GM19372 (cell line): ENCODE measurements around the gene PPP6R3.
"Not testable (repeated sequence)": the region's sequence is repeated elsewhere in the genome, so short reads cannot be mapped to it uniquely, and the experiment has no call there.

Experiments
- ATAC-seq: cut with Tn5 transposase; IDR thresholded peaks from one replicate; pipeline ENCODE4 v1.9.1; 2021; ENCODE audit warnings: mild to moderate bottlenecking, low read depth, moderate library complexity; ENCODE audit not compliant: unreplicated experiment

The PPP6R3 gene

DNA sequence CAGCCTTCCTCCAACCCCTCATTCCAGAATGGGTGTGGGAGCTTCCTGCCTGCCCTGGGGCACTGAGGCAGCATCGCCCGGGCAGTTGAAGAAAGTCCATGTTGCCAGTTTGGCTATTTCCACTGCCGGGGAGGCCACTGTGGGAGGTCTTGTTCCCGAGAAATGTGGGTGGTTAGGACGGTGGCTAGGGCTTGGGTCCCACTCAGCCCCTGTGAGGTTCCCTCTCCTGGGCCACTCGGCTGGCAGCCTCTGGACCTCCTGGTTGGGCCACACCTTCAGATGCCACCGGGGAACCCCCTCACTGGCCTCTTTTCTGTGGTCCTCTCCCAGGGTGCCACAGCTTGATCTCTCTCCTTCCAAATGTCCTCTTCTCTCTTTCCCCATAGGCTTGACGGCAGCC, 5.1 kb upstream of the PPP6R3 start:
- no peak for ATAC-seq

- no peak for ATAC-seq
These were observed 3.2 kb upstream of the PPP6R3 start for GRCh38 chr11:68457216-68457897.

DNA sequence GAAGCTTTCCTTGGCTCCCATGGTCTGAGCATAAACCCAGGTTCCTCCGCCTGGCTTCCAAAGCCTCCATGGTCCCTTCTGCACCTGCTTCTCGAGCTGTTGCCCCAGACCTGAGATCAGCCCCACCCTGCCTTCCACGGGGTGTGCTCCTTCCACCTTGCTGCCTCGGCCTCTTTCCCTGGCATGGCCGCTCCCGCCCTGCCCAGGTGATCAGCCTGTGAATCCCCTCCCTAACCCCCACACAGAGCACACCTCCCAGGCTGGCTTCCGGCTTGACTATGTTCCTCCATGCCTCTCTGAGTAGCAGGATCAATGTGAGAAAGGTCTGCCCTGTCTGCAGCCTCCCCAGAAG, 2.7 kb upstream of the PPP6R3 start:
- ATAC-seq: no peak

DNA sequence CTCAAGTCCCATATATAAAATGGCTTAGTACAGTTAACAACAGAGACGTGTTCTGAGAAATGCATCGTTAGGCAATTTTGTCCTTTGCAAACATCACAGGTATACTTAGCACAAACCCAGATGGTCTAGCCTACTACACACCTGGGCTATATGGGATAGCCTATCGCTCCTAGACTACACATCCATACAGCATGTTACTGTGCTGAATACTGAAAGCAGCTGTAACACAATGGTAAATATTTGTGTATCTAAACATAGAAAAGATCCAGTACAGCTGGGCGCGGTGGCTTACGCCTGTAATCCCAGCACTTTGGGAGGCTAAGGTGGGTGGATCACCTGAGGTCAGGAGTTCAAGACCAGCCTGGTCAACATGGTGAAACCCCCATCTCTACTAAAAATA, 2.2 kb upstream of the PPP6R3 start:
- not testable (repeated sequence) for ATAC-seq

DNA sequence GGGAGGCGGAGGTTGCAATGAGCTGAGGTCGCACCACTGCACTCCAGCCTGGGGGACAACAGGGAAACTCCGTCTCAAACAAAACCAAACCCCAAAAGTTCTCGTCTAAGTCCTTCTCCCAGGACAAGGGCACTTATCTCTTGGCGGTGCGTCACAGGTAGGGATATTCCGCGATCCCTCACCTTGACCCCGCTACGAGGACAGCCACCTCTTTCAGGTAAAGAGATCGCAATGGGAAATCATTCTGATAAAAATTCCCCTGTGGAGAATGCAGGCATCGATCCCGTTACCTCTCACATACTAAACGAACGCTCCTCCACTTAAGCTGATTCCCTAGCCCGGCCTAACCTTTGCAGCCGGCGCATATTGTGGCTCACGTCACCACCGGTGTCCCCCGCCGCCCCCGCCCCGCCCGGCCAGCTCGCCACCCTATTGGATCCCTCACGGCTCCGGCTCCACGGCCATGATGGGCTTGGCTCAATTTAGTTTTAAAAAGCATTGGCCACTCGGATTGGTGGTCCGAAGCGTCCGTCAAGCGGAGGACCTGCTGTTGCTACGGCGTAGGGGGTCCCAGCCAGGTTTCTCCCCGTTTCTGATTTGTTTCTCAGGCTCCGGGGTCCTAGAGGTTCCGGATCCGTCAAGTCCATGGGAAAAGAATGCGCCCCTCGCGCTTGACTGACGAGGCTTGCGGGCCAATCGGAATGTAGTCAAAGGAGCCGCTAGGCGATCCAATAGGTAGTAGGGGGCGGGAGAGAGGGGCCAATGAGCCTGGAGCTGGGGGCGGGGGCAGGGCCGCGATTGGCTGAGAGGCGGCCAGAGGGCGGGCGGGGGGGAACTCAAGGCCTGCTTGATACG, 439 bp upstream of the PPP6R3 start:
- peak; percentile 75 for ATAC-seq

GRCh38 chr11:68461575-68461917, 994 bp downstream of the PPP6R3 start:
- ATAC-seq: no peak

DNA sequence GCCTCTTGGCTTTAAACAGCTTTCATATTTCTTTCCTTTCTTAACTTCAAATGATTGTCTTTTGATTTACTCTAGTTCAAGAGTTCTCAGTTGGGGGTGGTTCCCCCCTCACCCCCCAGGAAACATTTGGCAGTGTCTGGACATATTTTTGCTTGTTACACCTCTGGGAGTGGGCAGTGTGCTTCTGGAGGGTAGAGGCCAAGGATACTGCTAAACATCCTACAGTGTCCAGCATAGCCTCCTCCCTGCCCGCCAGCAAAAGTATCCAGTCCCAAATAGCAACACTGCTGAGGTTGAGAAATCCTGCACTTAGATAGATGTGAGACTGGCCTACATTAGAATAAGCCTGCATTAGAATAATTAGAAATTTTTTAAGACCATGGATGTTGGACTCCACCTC, 3.2 kb downstream of the PPP6R3 start:
- ATAC-seq: no peak

GRCh38 chr11:68467201-68467834, 6.8 kb downstream of the PPP6R3 start:
- ATAC-seq: no peak

DNA sequence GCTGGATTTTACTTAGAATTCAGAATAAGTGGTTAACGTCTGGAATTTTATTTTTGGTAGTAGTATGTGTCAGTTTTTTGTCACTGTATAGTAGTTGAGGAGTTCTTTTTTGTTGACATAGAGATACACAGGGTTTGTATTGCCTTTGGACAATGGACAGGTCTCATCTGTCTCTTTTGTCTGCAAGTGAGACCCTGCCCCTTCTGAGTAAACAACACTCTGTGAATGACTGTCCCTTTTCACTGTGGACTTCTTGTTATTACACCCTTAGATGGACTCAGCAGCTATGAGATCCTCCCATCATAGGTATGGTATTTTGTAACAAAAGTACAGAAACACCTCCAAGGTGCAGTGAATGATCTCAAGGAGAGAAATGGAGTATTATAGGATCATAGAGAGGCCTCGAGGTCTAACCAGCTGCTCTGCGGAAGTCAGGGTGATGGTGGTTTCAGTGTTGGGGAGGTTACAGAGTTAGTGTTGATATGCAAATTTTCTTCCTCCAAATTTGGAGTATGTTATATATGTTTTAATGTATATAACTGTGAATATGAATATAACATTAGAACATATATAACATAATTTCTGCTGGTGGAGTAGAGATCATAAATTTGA, 7.8 kb downstream of the PPP6R3 start:
- no peak for ATAC-seq

- no peak for ATAC-seq
These were observed 8.6 kb downstream of the PPP6R3 start for GRCh38 chr11:68469122-68469521.

GRCh38 chr11:68469642-68470041, 9.1 kb downstream of the PPP6R3 start:
- ATAC-seq: no peak

DNA sequence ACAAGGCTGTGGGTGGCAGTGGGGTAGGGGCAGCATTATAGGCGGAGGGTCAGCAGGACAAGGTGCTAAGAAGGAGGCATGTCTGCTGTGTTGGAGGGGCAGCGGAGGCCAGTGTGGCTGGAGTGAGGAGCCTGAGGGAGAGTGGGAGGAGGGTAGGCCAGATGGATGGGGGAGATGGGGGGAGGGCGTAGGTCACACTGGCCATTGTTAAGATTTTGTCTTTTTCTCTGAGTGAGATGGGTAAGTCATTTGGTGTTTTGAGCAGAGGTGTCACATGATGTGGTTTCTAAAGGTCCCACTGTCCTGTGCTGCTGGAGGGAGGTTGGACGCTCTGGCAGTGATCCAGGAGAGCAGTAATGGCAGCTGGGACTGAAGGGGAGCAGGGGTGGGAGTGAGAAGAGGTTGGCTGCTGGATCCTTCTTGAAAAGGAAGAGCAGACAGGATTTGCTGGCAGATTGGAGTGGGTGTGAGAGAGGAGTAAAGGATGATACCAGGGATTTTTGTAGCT, 9.8 kb downstream of the PPP6R3 start:
- no peak for ATAC-seq

DNA sequence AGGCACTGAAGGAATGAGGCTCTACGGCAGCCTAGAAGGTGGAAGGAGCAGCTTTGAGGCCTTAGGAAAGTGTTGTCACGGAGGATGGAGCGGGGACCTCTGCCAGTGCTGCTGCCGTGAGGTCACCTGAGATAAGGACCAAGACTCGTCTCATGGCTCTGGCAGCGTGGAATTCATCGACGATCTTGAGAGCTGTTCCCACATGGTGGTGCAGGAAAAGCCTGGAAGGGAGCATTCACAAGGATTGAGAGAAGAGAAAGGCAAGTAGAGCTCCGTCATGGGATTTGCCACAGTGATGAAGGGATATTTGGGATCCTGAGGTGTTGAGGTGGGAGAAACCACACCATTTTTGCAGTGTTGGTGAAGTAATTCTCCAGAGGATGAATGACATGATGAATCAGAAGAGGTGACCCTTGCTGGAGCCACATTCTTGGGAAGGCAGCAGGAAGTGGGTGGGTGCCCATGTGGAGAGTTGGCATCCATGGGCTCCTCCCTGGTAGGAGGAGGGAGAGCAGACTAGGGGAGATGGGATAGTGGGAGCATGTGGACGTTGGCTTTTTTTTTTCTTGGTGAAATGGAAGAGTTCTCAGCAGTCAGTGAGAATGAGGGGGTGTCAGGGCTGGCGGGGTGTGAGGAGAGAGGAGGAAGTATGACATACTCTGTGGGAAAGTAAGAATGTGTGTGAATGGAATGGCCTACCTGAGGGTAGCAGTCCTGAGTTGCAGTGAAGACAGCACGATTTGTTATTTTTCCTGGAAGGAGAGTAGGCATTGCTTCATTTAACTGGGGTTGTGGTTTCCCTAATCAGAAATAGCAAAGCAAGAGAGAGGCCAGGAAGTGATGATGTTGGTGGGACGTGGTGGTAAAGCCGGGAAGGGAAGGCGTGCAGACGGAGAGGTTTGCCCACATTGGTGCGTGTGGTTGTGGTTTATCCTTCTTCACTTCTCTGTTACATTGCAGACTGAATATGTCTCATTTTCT, 11.1 kb downstream of the PPP6R3 start:
- no peak for ATAC-seq

DNA sequence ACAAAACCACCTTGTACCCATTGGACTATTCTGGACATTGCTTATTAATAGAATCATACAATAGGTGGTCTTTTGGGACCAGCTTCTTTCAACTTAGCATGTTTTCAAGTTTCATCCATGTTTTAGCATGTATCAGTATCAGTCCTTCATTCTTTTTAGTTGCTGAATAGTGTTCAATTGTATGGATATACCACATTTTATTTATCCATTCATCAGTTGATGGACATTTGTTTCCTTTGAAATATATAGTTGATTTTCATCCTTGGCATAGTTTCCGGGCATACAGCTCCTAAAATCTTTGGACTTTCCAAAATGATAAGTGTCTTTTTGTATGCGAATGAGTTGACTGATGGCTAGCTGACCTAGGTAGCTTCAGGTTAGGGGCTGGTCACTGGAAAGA, 12.2 kb downstream of the PPP6R3 start:
- ATAC-seq: no peak

GRCh38 chr11:68473693-68474092, 13.1 kb downstream of the PPP6R3 start:
- no peak for ATAC-seq

- not testable (repeated sequence) for ATAC-seq
These were observed 15.1 kb downstream of the PPP6R3 start for GRCh38 chr11:68475626-68476025.

GRCh38 chr11:68479390-68479789, 18.8 kb downstream of the PPP6R3 start:
- ATAC-seq: no peak

DNA sequence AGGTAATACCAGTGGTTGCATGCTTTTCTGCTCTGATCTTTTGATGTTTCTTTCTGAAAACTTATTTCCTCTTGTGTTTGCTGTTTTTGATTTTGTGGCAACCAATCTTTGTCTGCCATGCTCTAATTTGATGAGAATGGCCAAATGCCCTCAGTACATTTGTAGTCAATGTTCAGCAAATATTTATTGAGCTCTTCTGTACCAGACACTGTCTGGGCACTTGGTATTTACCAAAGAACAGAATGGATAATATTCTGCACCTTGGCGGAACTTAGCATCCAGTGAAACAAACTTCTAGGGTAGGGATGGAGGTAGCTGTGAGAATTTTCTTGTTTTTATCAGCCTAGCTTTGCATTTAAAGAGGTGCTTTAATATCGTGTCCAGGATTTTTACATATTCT, 19.6 kb downstream of the PPP6R3 start:
- no peak for ATAC-seq

DNA sequence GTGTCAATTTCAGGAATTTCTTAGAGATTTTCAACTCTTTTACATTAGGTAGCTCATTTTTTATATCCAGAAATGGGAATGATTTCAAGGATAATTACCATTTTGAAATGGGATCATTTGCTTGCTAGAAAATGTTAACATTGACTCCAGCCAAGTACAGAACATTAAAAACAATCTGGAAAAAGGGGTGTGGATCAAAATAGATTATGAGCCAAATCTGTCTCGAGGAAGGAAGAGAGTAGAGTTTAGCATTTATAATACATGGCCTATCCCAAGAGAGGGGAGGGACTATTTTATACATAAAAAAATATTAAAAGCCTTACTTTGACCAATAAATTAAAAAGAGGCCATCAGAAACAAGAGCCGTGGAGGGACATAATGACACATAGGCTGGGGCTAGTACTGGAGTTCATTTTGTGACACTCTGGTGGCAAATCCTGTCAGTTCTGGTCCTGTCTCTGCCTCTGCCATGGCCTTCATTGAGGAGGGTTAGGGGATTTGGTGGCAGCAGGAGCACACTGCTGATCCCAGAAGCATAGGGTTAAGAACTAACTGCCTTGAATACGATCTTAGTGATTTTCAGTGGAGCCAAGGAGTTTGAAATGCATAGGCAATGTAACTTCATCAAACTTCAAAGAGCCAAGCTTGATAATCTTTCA, 20.4 kb downstream of the PPP6R3 start:
- no peak for ATAC-seq
